Neural progenitor cell (in vitro differentiated cells): Measurements from ENCODE around the gene TSPAN3. TPM values are rescaled to one million over a fixed set of nuclear protein-coding genes. Genes with fewer than 3 reads are reported as not detected.

Experiments
- DNase-seq: peaks from one replicate; pipeline ENCODE4 v3.0.0-alpha.2; 2016; ENCODE audit warnings: low spot score
- H2AFZ ChIP-seq: fragments of 200-600 bp; sonication (generic); replicated peaks from 2 replicates; pipeline ENCODE4 v1.6.1; 2016; ENCODE audit warnings: antibody characterized with exemption
- H3F3A ChIP-seq: fragments of 200-600 bp; sonication (generic); 2 replicates; pipeline ENCODE4 v1.6.1; 2016; ENCODE audit warnings: antibody characterized with exemption, low read depth
- H3K27ac ChIP-seq: fragments of 200-600 bp; sonication (generic); 2 replicates; pipeline ENCODE4 v1.5.1; 2016; ENCODE audit warnings: mild to moderate bottlenecking
- H3K27me3 ChIP-seq: fragments of 200-600 bp; sonication (generic); 2 replicates; pipeline ENCODE4 v1.6.1; 2016; ENCODE audit warnings: mild to moderate bottlenecking, moderate library complexity
- H3K36me3 ChIP-seq: fragments of 200-600 bp; sonication (generic); 2 replicates; pipeline ENCODE4 v1.5.1; 2016
- H3K4me1 ChIP-seq: fragments of 200-600 bp; sonication (generic); 2 replicates; pipeline ENCODE4 v1.6.1; 2016; ENCODE audit warnings: mixed run types
- H3K4me2 ChIP-seq: fragments of 200-600 bp; sonication (generic); 2 replicates; pipeline ENCODE4 v1.6.1; 2016
- H3K4me3 ChIP-seq: fragments of 200-600 bp; sonication (generic); 2 replicates; pipeline ENCODE4 v1.5.1; 2016
- H3K79me2 ChIP-seq: fragments of 200-600 bp; sonication (generic); 2 replicates; pipeline ENCODE4 v1.6.1; 2016; ENCODE audit warnings: low read depth
- H3K9ac ChIP-seq: fragments of 200-600 bp; sonication (generic); 2 replicates; pipeline ENCODE4 v1.6.1; 2016
- H3K9me3 ChIP-seq: fragments of 200-600 bp; sonication (generic); 2 replicates; pipeline ENCODE4 v1.5.1; 2016; ENCODE audit warnings: low read depth
- H4K20me1 ChIP-seq: fragments of 200-600 bp; sonication (generic); 2 replicates; pipeline ENCODE4 v1.6.1; 2016; ENCODE audit warnings: low read depth
- H3K27ac Mint-ChIP-seq: 3 replicates; pipeline ENCODE4 v1.8.0; 2021; ENCODE audit warnings: mixed read lengths
- H3K27me3 Mint-ChIP-seq: 2 replicates; pipeline ENCODE4 v1.8.0; 2022; ENCODE audit warnings: low read depth, mild to moderate bottlenecking, inconsistent platforms, moderate library complexity, mixed read lengths; ENCODE audit not compliant: insufficient read depth
- H3K36me3 Mint-ChIP-seq: 3 replicates; pipeline ENCODE4 v1.8.0; 2021; ENCODE audit warnings: mixed read lengths
- H3K4me1 Mint-ChIP-seq: 3 replicates; pipeline ENCODE4 v1.8.0; 2021; ENCODE audit warnings: mixed read lengths
- H3K4me3 Mint-ChIP-seq: 3 replicates; pipeline ENCODE4 v1.8.0; 2021; ENCODE audit warnings: mild to moderate bottlenecking, moderate library complexity, mixed read lengths
- H3K9me3 Mint-ChIP-seq: 3 replicates; pipeline ENCODE4 v1.8.0; 2020; ENCODE audit warnings: mixed read lengths
- EZH2 ChIP-seq: fragments of 200-600 bp; sonication (generic); IDR thresholded peaks from 2 replicates; pipeline ENCODE4 v1.6.1; 2017; ENCODE audit warnings: antibody characterized with exemption, mild to moderate bottlenecking, moderate library complexity
- EZH2phosphoT487 ChIP-seq: fragments of 200-600 bp; sonication (generic); IDR thresholded peaks from 2 replicates; pipeline ENCODE4 v1.6.1; 2017; ENCODE audit warnings: antibody characterized with exemption
- total RNA-seq: library from RNA; depleted of rRNA; stranded (reverse); fragments of >200 nt; gene quantifications from 2 replicates; pipeline ENCODE4 v1.2.3, GENCODE V29; 2015; ENCODE audit warnings: low replicate concordance
- TF ChIP-seq, protein P1 (sequence below): fragments of 200-600 bp; sonication (generic); IDR thresholded peaks from 2 replicates; pipeline ENCODE4 v1.5.1; 2017; ENCODE audit warnings: antibody characterized with exemption, mild to moderate bottlenecking

Gene TSPAN3
- total RNA-seq, 1 donor from 2014 or later = 474 TPM

DNA sequence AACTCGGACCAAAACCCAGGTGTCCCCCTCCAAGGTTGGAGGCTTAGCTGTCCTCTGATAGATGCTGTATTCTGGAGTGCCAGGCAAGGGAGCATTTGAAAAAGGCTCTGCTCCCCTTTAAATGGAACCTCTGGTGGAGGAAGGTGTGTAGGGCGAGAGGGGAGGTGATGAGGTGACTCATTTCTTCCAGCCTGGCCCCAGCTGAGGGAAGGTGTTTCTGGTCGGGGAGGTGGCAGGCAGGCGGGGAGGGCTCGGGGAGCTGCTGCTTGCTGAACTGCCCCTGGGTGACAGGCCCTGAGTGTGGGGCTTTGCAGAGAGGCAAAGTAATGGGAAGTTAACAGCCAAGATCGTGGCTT is 57.2 kb downstream of the TSPAN3 start:
- Histone ChIP-seq H3K27ac (no peak overlapping the region), H3K4me3 (no peak overlapping the region)
- TF ChIP-seq, protein P1, sequence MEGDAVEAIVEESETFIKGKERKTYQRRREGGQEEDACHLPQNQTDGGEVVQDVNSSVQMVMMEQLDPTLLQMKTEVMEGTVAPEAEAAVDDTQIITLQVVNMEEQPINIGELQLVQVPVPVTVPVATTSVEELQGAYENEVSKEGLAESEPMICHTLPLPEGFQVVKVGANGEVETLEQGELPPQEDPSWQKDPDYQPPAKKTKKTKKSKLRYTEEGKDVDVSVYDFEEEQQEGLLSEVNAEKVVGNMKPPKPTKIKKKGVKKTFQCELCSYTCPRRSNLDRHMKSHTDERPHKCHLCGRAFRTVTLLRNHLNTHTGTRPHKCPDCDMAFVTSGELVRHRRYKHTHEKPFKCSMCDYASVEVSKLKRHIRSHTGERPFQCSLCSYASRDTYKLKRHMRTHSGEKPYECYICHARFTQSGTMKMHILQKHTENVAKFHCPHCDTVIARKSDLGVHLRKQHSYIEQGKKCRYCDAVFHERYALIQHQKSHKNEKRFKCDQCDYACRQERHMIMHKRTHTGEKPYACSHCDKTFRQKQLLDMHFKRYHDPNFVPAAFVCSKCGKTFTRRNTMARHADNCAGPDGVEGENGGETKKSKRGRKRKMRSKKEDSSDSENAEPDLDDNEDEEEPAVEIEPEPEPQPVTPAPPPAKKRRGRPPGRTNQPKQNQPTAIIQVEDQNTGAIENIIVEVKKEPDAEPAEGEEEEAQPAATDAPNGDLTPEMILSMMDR = no peak
- no peak for TF ChIP-seq EZH2phosphoT487
- no peak for TF ChIP-seq EZH2

DNA sequence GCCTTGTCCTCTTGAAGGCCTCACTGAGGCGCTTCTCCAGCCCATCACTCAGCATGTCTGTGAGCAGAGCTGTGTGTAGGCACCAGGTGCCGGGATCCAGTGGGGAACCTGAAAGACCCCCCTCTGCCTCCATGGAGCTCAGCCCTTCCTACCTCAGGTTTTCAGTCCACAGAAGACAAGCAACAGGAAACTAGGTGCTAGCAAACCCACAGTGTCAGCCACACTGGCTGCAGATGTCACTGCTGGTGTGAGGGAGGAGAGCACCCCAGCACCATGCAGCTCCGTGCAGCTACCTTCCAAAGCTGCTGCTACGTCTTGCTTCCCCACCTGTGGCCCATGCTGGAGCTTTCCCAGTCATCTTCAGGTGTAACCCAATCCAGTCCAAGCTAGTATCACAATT is 58.0 kb downstream of the TSPAN3 start:
- H3K36me3 Mint-ChIP-seq = no peaks in the 10 kb centered on the region
- Histone ChIP-seq H4K20me1 (no peaks in the 10 kb centered on the region), H3K4me1 (peaks cover 6% of the 10 kb centered on the region), H3F3A (no peaks in the 10 kb centered on the region), H3K4me2 (no peak overlapping the region), H2AFZ (no peak overlapping the region), H3K27me3 (no peaks in the 10 kb centered on the region), H3K4me3 (no peak overlapping the region), H3K27ac (no peak overlapping the region), H3K9ac (no peak overlapping the region), H3K9me3 (no peaks in the 10 kb centered on the region), H3K79me2 (no peaks in the 10 kb centered on the region), H3K36me3 (no peaks in the 10 kb centered on the region)
- DNase-seq = no peak
- no peak for TF ChIP-seq EZH2
- TF ChIP-seq EZH2phosphoT487 = no peak
- TF ChIP-seq, protein P1 = no peak
- no peak overlapping the region for H3K4me3 Mint-ChIP-seq
- no peaks in the 10 kb centered on the region for H3K9me3 Mint-ChIP-seq
- peaks cover 13% of the 10 kb centered on the region for H3K27me3 Mint-ChIP-seq
- H3K27ac Mint-ChIP-seq = no peak overlapping the region
- peaks cover 2% of the 10 kb centered on the region for H3K4me1 Mint-ChIP-seq

More for the DNA sequence above, 57.2 kb downstream of the TSPAN3 start:
- Histone ChIP-seq H3F3A (no peaks in the 10 kb centered on the region), H3K36me3 (no peaks in the 10 kb centered on the region), H3K4me1 (peaks cover 6% of the 10 kb centered on the region), H3K79me2 (no peaks in the 10 kb centered on the region), H3K4me2 (no peak overlapping the region), H4K20me1 (no peaks in the 10 kb centered on the region), H2AFZ (no peak overlapping the region), H3K27me3 (no peaks in the 10 kb centered on the region), H3K9ac (no peak overlapping the region), H3K9me3 (no peaks in the 10 kb centered on the region)
- Mint-ChIP-seq H3K36me3 (no peaks in the 10 kb centered on the region), H3K4me1 (peaks cover 2% of the 10 kb centered on the region), H3K27ac (no peak overlapping the region), H3K4me3 (peak overlapping the region; percentile 43), H3K9me3 (no peaks in the 10 kb centered on the region), H3K27me3 (peaks cover 13% of the 10 kb centered on the region)
- DNase-seq = no peak

DNA sequence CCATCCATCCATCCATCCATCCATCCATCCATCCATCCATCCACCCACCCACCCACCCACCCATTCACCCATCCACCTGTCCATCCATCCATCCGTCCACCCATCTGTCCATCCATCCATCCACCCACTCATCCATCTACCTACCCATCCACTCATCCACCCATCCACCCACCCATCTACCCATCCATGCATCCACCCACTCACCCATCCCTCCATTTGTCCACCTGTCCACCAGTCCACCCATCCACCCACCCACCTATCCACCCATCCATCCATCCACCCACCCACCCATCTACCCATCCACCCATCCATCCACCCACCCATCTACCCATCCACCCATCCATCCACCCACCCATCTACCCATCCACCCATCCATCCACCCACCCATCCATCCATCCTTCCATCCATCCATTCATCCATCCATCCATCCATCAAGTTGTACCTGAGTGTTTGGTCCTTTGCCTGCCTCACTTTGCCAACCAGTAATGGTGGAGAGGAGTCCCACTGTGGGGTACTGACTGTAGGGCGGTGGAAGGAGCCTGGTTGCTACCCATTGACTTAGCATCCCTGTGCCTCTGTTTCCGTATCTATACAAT is 58.7 kb downstream of the TSPAN3 start:
- H3K27ac ChIP-seq = no peak overlapping the region
- H3K27me3 ChIP-seq = no peaks in the 10 kb centered on the region
- Mint-ChIP-seq H3K27ac (no peak overlapping the region), H3K4me3 (no peak overlapping the region), H3K4me1 (peaks cover 2% of the 10 kb centered on the region), H3K36me3 (no peaks in the 10 kb centered on the region), H3K9me3 (no peaks in the 10 kb centered on the region), H3K27me3 (peaks cover 13% of the 10 kb centered on the region)
- H3K9ac ChIP-seq = no peak overlapping the region
- DNase-seq = no peak
- no peaks in the 10 kb centered on the region for H4K20me1 ChIP-seq
- no peaks in the 10 kb centered on the region for H3K79me2 ChIP-seq
- no peaks in the 10 kb centered on the region for H3K36me3 ChIP-seq
- H3K4me1 ChIP-seq = peaks cover 6% of the 10 kb centered on the region
- no peak overlapping the region for H3K4me3 ChIP-seq
- no peak overlapping the region for H2AFZ ChIP-seq
- TF ChIP-seq EZH2 (no peak), EZH2phosphoT487 (no peak)
- TF ChIP-seq, protein P1 = no peak
- no peaks in the 10 kb centered on the region for H3F3A ChIP-seq
- no peak overlapping the region for H3K4me2 ChIP-seq
- H3K9me3 ChIP-seq = no peaks in the 10 kb centered on the region
